Activated CD8-positive, alpha-beta memory T cell treated with anti-CD3 and anti-CD28 coated beads, Interleukin-2, amount 10 ng/mL, durations not matched to agents 7 days and 5 days (primary cell): ENCODE data around the gene KBTBD13. TPM values are rescaled to one million over a fixed set of nuclear protein-coding genes. Genes with fewer than 3 reads are reported as not detected.
"Not testable (repeated sequence)": the region's sequence is repeated elsewhere in the genome, so short reads cannot be mapped to it uniquely, and the experiment has no call there.

Experiments
- ATAC-seq: fragments of 150-1000 bp; cut with Tn5 transposase; one replicate; pipeline ENCODE4 v1.10.0; 2021; ENCODE audit warnings: moderate library complexity
- CTCF ChIA-PET: fragments of 350-600 bp; sonication (Branson Sonifier 250); formaldehyde crosslinking; loops from one replicate; lab custom pipeline; 2021; ENCODE audit warnings: antibody characterized with exemption; lab: Charles Lee
- DNase-seq: peaks from one replicate; pipeline ENCODE4 v3.0.0-alpha.2; 2020
- H3K27ac Mint-ChIP-seq: one replicate; pipeline ENCODE4 v1.8.0; 2021; ENCODE audit warnings: mild to moderate bottlenecking, mixed read lengths
- H3K27me3 Mint-ChIP-seq: one replicate; pipeline ENCODE4 v1.8.0; 2021; ENCODE audit warnings: mixed read lengths
- H3K36me3 Mint-ChIP-seq: one replicate; pipeline ENCODE4 v1.8.0; 2021; ENCODE audit warnings: mild to moderate bottlenecking, mixed read lengths
- H3K4me1 Mint-ChIP-seq: one replicate; pipeline ENCODE4 v1.8.0; 2021; ENCODE audit warnings: mixed read lengths
- H3K4me3 Mint-ChIP-seq: one replicate; pipeline ENCODE4 v1.8.0; 2021; ENCODE audit warnings: mild to moderate bottlenecking, moderate library complexity, mixed read lengths
- H3K9me3 Mint-ChIP-seq: one replicate; pipeline ENCODE4 v1.8.0; 2022; ENCODE audit warnings: low read depth, mixed read lengths
- total RNA-seq, 2 experiments: library from RNA; stranded (reverse); gene quantifications; one replicate each; pipeline ENCODE4 v1.2.3, GENCODE V29; 2021

Gene KBTBD13
- total RNA-seq, 2 experiments from 2014 or later = not detected

GRCh38 chr15:65089206-65089824 lies 12.8 kb downstream of the KBTBD13 start:
- Mint-ChIP-seq H3K36me3 (no peaks in the 10 kb centered on the region), H3K27ac (no peak overlapping the region), H3K4me3 (no peak overlapping the region), H3K4me1 (peaks cover 10% of the 10 kb centered on the region), H3K9me3 (no peaks in the 10 kb centered on the region), H3K27me3 (peaks cover 2% of the 10 kb centered on the region)
- DNase-seq = no peak
- no peak for ATAC-seq
- CTCF ChIA-PET = interaction anchor here (0.7 to 1.5 kb wide), 2 partner anchors 12 to 311 kb away, joined by 3 read pairs; no protein-coding TSS in a partner anchor

GRCh38 chr15:65091946-65092770 lies 15.6 kb downstream of the KBTBD13 start:
- ATAC-seq (no peak), DNase-seq (no peak)
- Mint-ChIP-seq H3K36me3 (no peaks in the 10 kb centered on the region), H3K9me3 (no peaks in the 10 kb centered on the region), H3K4me3 (no peak overlapping the region), H3K27ac (no peak overlapping the region), H3K4me1 (no peaks in the 10 kb centered on the region), H3K27me3 (no peaks in the 10 kb centered on the region)
- CTCF ChIA-PET = interaction anchor here (1.4 kb wide), 1 partner anchor 9 kb away, joined by 5 read pairs; no protein-coding TSS in a partner anchor

GRCh38 chr15:65092911-65093792 lies 16.6 kb downstream of the KBTBD13 start:
- no peaks in the 10 kb centered on the region for H3K9me3 Mint-ChIP-seq

DNA sequence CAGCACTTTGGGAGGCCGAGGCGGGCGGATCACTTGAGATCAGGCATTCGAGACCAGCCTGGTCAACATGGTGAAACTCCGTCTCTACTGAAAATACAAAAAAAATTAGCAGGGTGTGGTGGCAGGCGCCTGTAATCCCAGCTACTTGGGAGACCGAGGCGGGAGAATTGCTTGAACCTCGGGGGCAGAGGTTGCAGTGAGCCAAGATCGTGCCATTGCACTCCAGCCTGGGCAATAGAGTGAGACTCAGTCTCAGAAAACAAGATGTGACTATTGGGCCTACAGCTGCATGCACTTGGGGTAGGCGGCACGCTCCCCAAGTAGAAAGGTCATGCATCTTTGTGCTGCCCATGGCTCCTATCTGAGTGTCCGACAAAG lies 17.2 kb downstream of the KBTBD13 start:
- H3K9me3 Mint-ChIP-seq, CTCF ChIA-PET, H3K27me3 Mint-ChIP-seq, ATAC-seq, H3K4me3 Mint-ChIP-seq, H3K36me3 Mint-ChIP-seq, H3K4me1 Mint-ChIP-seq, H3K27ac Mint-ChIP-seq, DNase-seq: not testable (repeated sequence)

More at GRCh38 chr15:65092911-65093792, 16.6 kb downstream of the KBTBD13 start:
- no peaks in the 10 kb centered on the region for H3K36me3 Mint-ChIP-seq
- CTCF ChIA-PET = interaction anchor here (1.4 kb wide), 1 partner anchor 8 kb away, joined by 5 read pairs; no protein-coding TSS in a partner anchor
- DNase-seq (no peak), ATAC-seq (no peak)
- no peaks in the 10 kb centered on the region for H3K27me3 Mint-ChIP-seq
- H3K27ac Mint-ChIP-seq = no peak overlapping the region
- H3K4me1 Mint-ChIP-seq = no peaks in the 10 kb centered on the region
- no peak overlapping the region for H3K4me3 Mint-ChIP-seq

- H3K27ac Mint-ChIP-seq = no peak overlapping the region
- DNase-seq = no peak
- ATAC-seq = no peak
- no peaks in the 10 kb centered on the region for H3K4me1 Mint-ChIP-seq
- no peaks in the 10 kb centered on the region for H3K27me3 Mint-ChIP-seq
- no peaks in the 10 kb centered on the region for H3K9me3 Mint-ChIP-seq
- CTCF ChIA-PET = no interaction called here
- no peak overlapping the region for H3K4me3 Mint-ChIP-seq
- no peaks in the 10 kb centered on the region for H3K36me3 Mint-ChIP-seq
Observed at GRCh38 chr15:65094294-65094995, 17.9 kb downstream of the KBTBD13 start.

GRCh38 chr15:65095011-65095746 lies 18.6 kb downstream of the KBTBD13 start:
- H3K4me3 Mint-ChIP-seq = no peak overlapping the region
- ATAC-seq (no peak), DNase-seq (no peak)
- H3K27me3 Mint-ChIP-seq = no peaks in the 10 kb centered on the region
- CTCF ChIA-PET = no interaction called here
- H3K36me3 Mint-ChIP-seq = no peaks in the 10 kb centered on the region
- no peaks in the 10 kb centered on the region for H3K4me1 Mint-ChIP-seq
- no peak overlapping the region for H3K27ac Mint-ChIP-seq
- H3K9me3 Mint-ChIP-seq = no peaks in the 10 kb centered on the region

- no peaks in the 10 kb centered on the region for H3K4me1 Mint-ChIP-seq
- no peak overlapping the region for H3K27ac Mint-ChIP-seq
- DNase-seq = no peak
- no peaks in the 10 kb centered on the region for H3K27me3 Mint-ChIP-seq
- no peak overlapping the region for H3K4me3 Mint-ChIP-seq
- CTCF ChIA-PET = no interaction called here
- no peaks in the 10 kb centered on the region for H3K36me3 Mint-ChIP-seq
- ATAC-seq = no peak
- H3K9me3 Mint-ChIP-seq = no peaks in the 10 kb centered on the region
Observed at GRCh38 chr15:65095747-65096104, 19.2 kb downstream of the KBTBD13 start.

DNA sequence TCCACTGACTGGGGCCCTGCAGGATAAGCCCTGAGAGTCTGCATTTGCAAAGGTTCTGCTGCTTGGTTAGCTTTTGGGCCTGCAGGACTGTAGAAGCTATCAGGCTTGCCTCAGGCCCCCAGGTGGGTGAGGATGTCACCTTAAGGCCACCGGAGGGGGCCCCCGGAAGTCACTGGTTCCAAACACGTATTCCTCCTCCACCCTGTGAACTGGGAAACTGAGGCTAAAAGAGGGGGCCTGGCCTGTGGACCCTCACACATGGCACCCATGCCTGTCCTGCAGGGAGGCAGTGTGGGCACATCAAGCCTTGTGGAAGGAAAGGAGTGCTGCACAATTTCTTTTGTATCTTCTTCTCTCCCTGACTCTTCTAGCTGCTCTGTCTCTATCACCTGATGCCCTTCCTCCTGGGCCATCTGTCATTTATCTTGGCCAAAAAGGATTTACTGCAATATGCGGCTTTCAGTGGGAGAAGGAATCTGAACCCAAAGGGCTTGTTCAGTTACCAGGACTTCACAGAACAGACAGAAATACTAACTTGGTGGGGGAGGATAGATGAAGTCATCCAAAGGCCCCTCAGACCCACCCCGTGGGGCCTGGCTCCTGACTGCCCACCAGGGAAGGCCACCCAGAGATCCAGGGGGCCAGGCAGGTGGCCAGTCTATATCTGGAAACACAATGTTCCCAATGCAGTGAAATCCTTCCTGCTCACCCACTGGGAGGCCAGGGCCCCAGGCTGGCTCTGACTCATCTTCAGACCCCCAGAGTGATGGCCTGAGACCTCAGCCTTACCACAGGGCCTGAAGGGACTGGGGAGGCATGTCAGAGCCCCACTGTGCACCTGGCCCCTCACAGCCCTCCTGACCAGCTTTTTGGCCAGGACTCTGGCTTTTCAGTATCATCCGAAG lies 20.2 kb downstream of the KBTBD13 start:
- no peaks in the 10 kb centered on the region for H3K27me3 Mint-ChIP-seq
- H3K4me1 Mint-ChIP-seq = peaks cover 4% of the 10 kb centered on the region
- CTCF ChIA-PET = no interaction called here
- ATAC-seq = no peak
- no peak for DNase-seq
- H3K4me3 Mint-ChIP-seq = no peak overlapping the region
- no peaks in the 10 kb centered on the region for H3K9me3 Mint-ChIP-seq
- H3K36me3 Mint-ChIP-seq = no peaks in the 10 kb centered on the region
- H3K27ac Mint-ChIP-seq = no peak overlapping the region

GRCh38 chr15:65097651-65098263 lies 21.2 kb downstream of the KBTBD13 start:
- no peaks in the 10 kb centered on the region for H3K9me3 Mint-ChIP-seq
- H3K27me3 Mint-ChIP-seq = no peaks in the 10 kb centered on the region
- no peak overlapping the region for H3K4me3 Mint-ChIP-seq
- H3K27ac Mint-ChIP-seq = no peak overlapping the region
- peaks cover 4% of the 10 kb centered on the region for H3K4me1 Mint-ChIP-seq
- DNase-seq (no peak), ATAC-seq (no peak)
- CTCF ChIA-PET = no interaction called here
- H3K36me3 Mint-ChIP-seq = no peaks in the 10 kb centered on the region

- H3K27me3 Mint-ChIP-seq = no peaks in the 10 kb centered on the region
- H3K4me3 Mint-ChIP-seq = no peak overlapping the region
- peaks cover 1% of the 10 kb centered on the region for H3K36me3 Mint-ChIP-seq
- H3K9me3 Mint-ChIP-seq = no peaks in the 10 kb centered on the region
- CTCF ChIA-PET = interaction anchor here (1.3 kb wide), 1 partner anchor 66 kb away, joined by 3 read pairs; no protein-coding TSS in a partner anchor
- no peak overlapping the region for H3K27ac Mint-ChIP-seq
- peaks cover 4% of the 10 kb centered on the region for H3K4me1 Mint-ChIP-seq
- DNase-seq (no peak), ATAC-seq (no peak)
Observed at GRCh38 chr15:65099336-65099735, 22.8 kb downstream of the KBTBD13 start.

DNA sequence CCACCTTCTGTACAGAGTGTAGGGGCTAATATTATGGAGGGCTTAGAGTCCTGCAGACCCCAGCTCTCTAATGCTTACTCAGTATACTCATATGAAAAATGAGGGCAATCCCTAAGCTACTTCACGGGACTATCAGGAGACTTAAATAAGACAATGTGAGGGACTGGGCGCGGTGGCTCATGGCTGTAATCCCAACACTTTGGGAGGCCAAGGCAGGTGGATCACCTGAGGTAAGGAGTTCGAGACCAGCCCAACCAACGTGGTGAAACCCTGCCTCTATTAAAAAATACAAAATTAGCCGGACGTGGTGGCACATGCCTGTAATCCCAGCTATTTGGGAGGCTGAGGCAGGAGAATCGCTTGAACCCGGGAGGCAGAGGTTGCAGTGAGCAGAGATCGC lies 23.3 kb downstream of the KBTBD13 start:
- H3K9me3 Mint-ChIP-seq, CTCF ChIA-PET, H3K36me3 Mint-ChIP-seq, H3K4me1 Mint-ChIP-seq, H3K27me3 Mint-ChIP-seq, ATAC-seq, H3K27ac Mint-ChIP-seq, H3K4me3 Mint-ChIP-seq, DNase-seq: not testable (repeated sequence)
